SU-DHL-6 (cell line): ENCODE measurements around the gene NFYA.

Source experiments
- CTCF ChIP-seq: fragments of 200-600 bp; sonication (generic); IDR thresholded peaks from one replicate; pipeline ENCODE4 v1.5.1; 2017; ENCODE audit warnings: antibody characterized with exemption, mild to moderate bottlenecking, low read length, moderate library complexity; ENCODE audit not compliant: insufficient read depth, poor library complexity, severe bottlenecking
- EZH2phosphoT487 ChIP-seq: fragments of 200-600 bp; sonication (generic), shearing (Covaris generic); conservative IDR thresholded peaks from 2 replicates; pipeline ENCODE4 v1.6.1; 2018; ENCODE audit warnings: mild to moderate bottlenecking, antibody characterized with exemption, low read length, moderate library complexity, mixed read lengths

GRCh38 chr6:41058783-41059181 lies 14.0 kb upstream of the NFYA start:
- TF ChIP-seq CTCF (no peak), EZH2phosphoT487 (no peak)
